ENCODE results near the gene THSD7A. TPM values are rescaled to one million over a fixed set of nuclear protein-coding genes. Genes with fewer than 3 reads are reported as not detected.
A peak's percentile ranks its signal among the peaks of the same experiment; 100 is the strongest.

The THSD7A gene
- total RNA-seq, 2 donors from 2014 or later, result 2.0 to 2.4 TPM

DNA sequence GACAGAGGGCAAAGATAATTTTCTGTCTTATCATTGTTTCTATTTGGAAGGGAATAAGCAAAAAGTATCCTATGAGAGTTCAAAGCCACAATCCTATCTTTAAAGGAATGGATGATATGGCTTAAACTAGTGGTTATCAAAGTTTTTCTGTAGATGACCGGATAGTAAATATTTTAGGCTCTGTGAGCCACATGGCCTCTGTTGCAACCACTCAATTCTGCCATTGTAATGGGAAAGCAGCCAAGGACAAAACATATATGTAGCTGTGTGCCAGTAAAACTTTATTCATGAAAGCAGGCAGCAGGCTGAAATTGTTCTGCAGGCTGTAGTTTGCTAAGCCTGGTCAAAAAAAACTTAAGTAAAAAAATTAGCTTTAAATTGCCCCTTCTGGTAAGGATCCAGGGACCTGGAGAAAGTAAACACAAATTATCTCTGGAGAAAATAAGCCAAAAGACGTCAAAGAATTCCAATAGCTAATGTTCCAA, 73.3 kb downstream of the THSD7A start:
- intact Hi-C loops (cut with DNase I), result no loop called here
- no peak for ATAC-seq
- no peak for DNase-seq

DNA sequence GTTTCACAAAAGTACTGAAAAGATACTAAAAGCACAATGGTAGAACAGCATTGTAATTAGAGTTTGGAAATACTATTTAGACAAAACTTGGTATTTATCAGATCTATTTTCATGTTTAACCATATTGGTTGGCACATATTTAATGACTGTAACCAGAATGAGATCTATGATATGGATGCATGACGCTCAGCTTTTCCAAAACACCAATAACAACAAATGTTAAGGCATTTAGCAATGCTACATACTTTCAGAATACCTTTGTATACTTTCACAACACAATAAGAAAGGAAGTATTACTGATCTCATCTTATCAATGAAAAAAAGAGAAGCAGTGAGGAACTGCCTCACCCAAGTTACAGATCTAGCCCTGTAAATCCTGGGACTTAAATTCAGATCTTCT, 74.8 kb downstream of the THSD7A start:
- ATAC-seq (no peak), DNase-seq (no peak)
- intact Hi-C loops (cut with DNase I), result no loop called here

GRCh38 chr7:11754933-11755332, 77.1 kb downstream of the THSD7A start:
- ATAC-seq (no peak), DNase-seq (no peak)
- intact Hi-C loops (cut with DNase I), result no loop called here

GRCh38 chr7:11754123-11754522, 77.9 kb downstream of the THSD7A start:
- ATAC-seq (no peak), DNase-seq (no peak)

DNA sequence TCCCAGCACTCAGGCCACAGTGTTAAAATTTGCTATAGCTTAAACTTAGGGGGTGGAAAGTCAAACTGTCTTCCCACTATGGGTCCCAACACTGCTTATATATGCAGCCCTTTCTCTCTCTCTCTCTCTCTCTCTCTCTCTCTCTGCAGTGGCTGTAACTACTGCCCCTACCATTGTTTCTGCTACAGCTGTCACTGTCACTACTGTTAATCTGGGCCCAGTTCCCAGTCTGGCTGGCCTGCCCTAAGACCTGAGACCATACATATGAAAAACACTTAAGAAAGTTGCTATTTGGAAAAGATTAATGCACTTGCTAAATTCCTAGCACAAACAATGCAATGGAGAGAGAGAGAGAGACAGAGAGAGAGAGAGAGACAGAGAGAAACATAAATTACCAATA, 78.6 kb downstream of the THSD7A start:
- intact Hi-C loops (cut with DNase I), result no loop called here
- ATAC-seq (no peak), DNase-seq (no peak)

More at GRCh38 chr7:11754123-11754522, 77.9 kb downstream of the THSD7A start:
- intact Hi-C loops (cut with DNase I), result no loop called here

DNA sequence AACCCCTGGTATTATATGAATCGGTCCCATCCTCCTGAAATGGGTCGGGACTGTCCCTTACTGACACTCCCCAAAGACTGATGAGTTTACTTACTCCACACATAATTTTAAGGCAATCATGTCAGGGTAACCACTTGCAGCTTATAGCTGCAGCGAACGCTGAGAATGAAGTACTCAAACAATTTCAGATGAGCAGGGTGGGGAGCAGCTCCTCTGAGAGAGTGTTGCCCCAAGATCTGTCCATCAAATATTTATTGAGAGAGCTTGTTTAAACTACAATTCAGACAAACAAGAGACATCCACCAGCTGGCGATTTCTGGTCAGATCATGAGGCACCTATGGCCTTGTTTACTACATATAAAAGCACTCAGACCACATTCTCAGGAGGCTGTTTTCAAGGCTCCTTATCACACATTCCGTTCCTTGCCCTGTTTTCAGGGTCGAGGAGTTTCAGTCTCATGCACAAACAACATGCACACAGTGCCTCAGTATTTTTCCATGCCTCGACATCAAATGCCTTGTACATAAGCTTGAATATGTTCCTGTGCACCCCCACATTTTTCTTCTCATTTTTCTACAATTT, 80.1 kb downstream of the THSD7A start:
- DNase-seq, result no peak
- ATAC-seq, result no peak
- intact Hi-C loops (cut with DNase I), result no loop called here

GRCh38 chr7:11751315-11751714, 80.7 kb downstream of the THSD7A start:
- ATAC-seq, result no peak
- intact Hi-C loops (cut with DNase I), result no loop called here
- no peak for DNase-seq

GRCh38 chr7:11750191-11750590, 81.8 kb downstream of the THSD7A start:
- intact Hi-C loops (cut with DNase I), result no loop called here
- ATAC-seq (no peak), DNase-seq (no peak)

- ATAC-seq, result no peak
- intact Hi-C loops (cut with DNase I), result no loop called here
- DNase-seq, result no peak
These were observed 82.4 kb downstream of the THSD7A start for GRCh38 chr7:11749629-11750028.

- no peak for DNase-seq
- intact Hi-C loops (cut with DNase I), result no loop called here
- no peak for ATAC-seq
These were observed 83.1 kb downstream of the THSD7A start for GRCh38 chr7:11748884-11749283.

GRCh38 chr7:11747715-11748485, 84.1 kb downstream of the THSD7A start:
- DNase-seq (no peak), ATAC-seq (no peak)
- intact Hi-C loops (cut with DNase I), result no loop called here

- intact Hi-C loops (cut with DNase I), result no loop called here
- ATAC-seq, result no peak
These were observed 85.4 kb downstream of the THSD7A start for GRCh38 chr7:11746591-11746990.

GRCh38 chr7:11743548-11743947, 88.5 kb downstream of the THSD7A start:
- no peak for ATAC-seq
- no peak for DNase-seq
- intact Hi-C loops (cut with DNase I), result no loop called here

More at GRCh38 chr7:11746591-11746990, 85.4 kb downstream of the THSD7A start:
- no peak for DNase-seq

DNA sequence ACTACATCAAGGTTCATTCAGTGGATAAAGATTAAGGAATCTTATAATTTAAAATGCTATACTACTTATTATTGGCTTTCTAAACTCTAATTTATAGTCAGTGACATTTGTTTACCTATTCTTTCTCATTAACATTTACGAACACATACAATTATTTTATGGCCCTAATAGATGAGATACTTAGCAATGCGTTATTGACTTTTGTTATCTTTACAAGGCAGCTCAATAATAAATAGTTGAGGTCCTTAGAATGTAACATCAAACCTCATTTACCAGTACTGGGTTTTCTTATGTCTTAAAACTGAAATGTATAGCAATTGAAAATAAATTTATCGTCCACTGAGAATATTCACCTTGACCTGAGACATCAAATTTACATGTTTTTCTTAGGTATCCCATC, 89.0 kb downstream of the THSD7A start:
- intact Hi-C loops (cut with DNase I), result no loop called here
- no peak for DNase-seq
- no peak for ATAC-seq

DNA sequence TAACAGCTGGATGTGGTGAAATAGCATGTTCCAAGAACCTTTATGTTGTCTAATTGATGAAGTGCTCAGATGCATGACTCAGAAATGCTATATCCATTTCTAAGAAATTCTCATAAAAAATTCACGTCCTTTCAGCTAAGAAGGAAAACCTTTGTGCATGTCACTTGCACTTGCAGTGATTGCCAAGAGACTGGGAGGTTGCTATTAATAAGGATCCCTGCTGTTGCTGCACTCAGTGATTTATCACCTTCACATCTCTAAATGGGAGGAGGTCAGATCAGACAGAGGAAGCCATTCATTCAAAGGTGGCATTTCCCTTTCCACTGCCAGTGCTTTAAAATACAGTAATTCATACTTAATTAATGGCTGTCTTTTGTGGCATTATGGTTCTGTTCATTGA, 89.5 kb downstream of the THSD7A start:
- DNase-seq, result no peak
- no peak for ATAC-seq
- intact Hi-C loops (cut with DNase I), result no loop called here

DNA sequence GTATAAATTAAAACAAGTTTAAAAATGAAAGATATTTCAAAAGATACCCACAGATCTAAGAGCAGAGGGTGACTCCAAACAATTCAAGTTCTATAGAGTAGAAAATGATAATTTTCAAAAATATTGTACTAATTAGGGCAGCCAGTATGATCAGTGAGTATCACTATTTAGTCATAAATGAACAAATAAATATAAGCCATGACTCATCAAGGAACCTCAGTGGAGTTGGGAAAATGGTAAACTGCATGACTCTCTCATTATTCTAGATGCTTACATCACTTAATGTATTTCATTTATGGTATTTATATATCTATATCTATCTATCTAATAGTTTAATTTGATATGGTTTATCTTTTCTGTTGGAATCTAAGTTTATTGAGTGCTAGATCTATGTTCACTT, 94.3 kb downstream of the THSD7A start:
- DNase-seq (no peak), ATAC-seq (no peak)
- intact Hi-C loops (cut with DNase I), result no loop called here

- ATAC-seq, result no peak
- intact Hi-C loops (cut with DNase I), result no loop called here
- DNase-seq, result no peak
These were observed 99.8 kb downstream of the THSD7A start for GRCh38 chr7:11732207-11732606.

DNA sequence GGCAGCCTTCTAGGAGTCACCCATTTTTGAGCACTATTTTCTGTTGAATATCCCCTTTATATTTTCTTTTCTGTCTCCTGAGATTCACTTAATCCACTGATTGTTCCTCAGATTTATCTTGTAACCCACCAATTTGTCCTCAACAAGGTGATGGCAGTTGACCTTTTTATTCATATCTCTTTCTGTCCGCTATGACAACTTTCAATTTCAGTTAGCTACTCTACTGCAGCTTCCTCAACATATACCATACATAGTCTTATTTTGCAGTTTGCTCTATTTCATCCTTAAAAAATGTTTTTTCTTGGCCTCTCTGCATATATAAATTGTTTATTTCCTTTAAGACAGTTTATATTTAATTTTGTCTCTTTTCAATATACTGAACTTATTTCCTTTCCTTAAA, 101.3 kb downstream of the THSD7A start:
- ATAC-seq (no peak), DNase-seq (no peak)
- intact Hi-C loops (cut with DNase I), result no loop called here

DNA sequence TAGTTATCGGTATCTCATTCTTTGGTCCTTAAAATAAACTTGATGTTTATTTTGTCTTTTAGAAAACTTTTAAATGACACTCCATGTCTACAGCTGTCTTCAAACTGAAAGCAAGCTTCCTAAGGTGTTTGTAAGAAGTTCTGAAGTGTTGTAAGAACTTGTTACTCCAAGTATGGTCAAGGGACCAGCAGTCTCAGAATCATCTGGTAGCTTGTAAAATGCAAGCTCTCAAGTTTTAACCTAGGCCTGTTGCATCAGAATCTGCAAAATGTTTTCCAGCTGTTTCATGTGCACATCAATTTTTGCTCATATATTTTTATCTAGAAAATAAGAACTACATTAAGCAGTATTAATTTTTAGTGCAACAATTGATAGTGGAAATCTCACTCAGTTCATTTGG, 104.1 kb downstream of the THSD7A start:
- DNase-seq, result no peak
- intact Hi-C loops (cut with DNase I), result no loop called here
- ATAC-seq, result no peak

DNA sequence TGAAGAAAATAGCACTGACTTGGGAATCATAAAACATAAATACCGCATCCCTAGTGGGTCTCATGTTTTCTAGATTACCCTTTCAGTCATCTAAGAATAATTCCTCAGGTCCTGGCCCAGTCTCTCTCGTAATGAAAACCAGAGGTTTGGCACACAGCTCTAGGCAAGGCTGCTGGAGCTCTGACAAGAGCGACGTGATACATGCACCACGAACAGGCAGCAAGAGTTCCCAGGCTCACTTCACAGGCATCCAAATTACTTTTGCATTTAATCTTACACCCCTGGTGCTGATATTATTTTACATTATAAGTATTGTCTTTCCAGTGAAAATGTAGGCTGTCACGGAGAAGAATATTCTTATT, 105.2 kb downstream of the THSD7A start:
- intact Hi-C loops (cut with DNase I), result no loop called here
- ATAC-seq, result peak; percentile 77

More for the DNA sequence above, 105.2 kb downstream of the THSD7A start:
- peak; percentile 37 for DNase-seq

All from left cardiac atrium (tissue), 4 donors.